ENCODE measurements around the gene SLIT1. TPM values are rescaled to one million over a fixed set of nuclear protein-coding genes. Genes with fewer than 3 reads are reported as not detected.

The SLIT1 gene
- total RNA-seq, 1 experiment from 2014 or later, result 0.41 TPM

DNA sequence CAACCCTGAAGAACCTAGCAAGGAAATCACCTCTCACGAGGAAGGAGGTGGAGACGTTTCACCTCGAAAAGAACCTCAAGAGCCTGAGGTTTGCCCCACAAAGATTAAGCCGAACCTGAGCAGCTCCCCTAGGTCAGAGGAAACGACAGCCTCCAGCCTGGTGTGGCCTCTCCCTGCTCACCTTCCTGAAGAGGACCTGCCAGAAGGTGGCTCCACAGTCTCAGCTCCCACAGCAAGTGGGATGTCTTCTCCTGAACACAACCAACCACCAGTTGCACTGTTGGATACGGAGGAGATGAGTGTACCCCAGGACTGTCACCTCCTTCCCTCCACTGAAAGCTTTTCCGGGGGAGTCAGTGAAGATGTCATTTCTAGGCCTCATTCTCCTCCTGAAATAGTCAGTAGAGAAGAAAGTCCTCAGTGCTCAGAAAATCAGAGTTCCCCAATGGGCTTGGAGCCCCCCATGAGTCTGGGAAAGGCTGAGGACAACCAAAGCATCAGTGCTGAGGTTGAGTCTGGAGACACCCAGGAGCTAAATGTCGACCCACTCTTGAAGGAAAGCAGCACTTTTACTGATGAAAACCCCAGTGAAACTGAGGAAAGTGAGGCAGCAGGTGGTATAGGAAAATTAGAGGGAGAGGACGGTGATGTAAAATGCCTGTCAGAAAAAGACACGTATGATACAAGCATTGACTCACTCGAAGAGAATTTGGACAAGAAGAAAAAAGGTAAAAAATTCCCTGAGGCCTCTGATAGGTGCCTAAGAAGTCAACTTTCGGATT, 203.4 kb downstream of the SLIT1 start:
- H3K9me3 Mint-ChIP-seq (ENCODE audit: unreplicated experiment), result no peaks in the 10 kb centered on the region
- no peak overlapping the region for H3K27ac Mint-ChIP-seq (ENCODE audit: unreplicated experiment)
- H3K4me3 Mint-ChIP-seq (ENCODE audit: unreplicated experiment), result no peak overlapping the region
- no peaks in the 10 kb centered on the region for H3K4me1 Mint-ChIP-seq (ENCODE audit: low read depth, unreplicated experiment)
- TF ChIP-seq, protein P1, sequence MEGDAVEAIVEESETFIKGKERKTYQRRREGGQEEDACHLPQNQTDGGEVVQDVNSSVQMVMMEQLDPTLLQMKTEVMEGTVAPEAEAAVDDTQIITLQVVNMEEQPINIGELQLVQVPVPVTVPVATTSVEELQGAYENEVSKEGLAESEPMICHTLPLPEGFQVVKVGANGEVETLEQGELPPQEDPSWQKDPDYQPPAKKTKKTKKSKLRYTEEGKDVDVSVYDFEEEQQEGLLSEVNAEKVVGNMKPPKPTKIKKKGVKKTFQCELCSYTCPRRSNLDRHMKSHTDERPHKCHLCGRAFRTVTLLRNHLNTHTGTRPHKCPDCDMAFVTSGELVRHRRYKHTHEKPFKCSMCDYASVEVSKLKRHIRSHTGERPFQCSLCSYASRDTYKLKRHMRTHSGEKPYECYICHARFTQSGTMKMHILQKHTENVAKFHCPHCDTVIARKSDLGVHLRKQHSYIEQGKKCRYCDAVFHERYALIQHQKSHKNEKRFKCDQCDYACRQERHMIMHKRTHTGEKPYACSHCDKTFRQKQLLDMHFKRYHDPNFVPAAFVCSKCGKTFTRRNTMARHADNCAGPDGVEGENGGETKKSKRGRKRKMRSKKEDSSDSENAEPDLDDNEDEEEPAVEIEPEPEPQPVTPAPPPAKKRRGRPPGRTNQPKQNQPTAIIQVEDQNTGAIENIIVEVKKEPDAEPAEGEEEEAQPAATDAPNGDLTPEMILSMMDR (IDR thresholded peaks at IDR 0.05; ENCODE audit: insufficient read depth in 1 of 2, low read depth in 1 of 2, low read length in 1 of 2, severe bottlenecking in 1 of 2, unreplicated experiment in 1 of 2), result no peak
- peaks cover 28% of the 10 kb centered on the region for H3K36me3 Mint-ChIP-seq (ENCODE audit: insufficient read depth, unreplicated experiment)
- ChIA-PET POLR2A (no interaction called here), CTCF (no interaction called here)
- no peaks in the 10 kb centered on the region; the same call in 1 of the 2 replicates for H3K36me3 ChIP-seq (ENCODE audit: control insufficient read depth, insufficient read depth, low read length)
- intact Hi-C loops (cut with micrococcal nuclease; ENCODE audit: unreplicated experiment), result no loop called here
- BruUV-seq (replicated peaks), result no TSS peak
- H3K9me3 ChIP-seq, result no peaks in the 10 kb centered on the region
- no peaks in the 10 kb centered on the region for H3K4me1 ChIP-seq
- no peaks in the 10 kb centered on the region for H3K27me3 Mint-ChIP-seq (ENCODE audit: insufficient read depth, unreplicated experiment)
- no peaks in the 10 kb centered on the region for H3K27me3 ChIP-seq (replicated peaks; ENCODE audit: control insufficient read depth, insufficient read depth, low read length)
- no peak overlapping the region for H3K4me3 ChIP-seq (ENCODE audit: low read depth, low read length)
- DNase-seq, result no peak

DNA sequence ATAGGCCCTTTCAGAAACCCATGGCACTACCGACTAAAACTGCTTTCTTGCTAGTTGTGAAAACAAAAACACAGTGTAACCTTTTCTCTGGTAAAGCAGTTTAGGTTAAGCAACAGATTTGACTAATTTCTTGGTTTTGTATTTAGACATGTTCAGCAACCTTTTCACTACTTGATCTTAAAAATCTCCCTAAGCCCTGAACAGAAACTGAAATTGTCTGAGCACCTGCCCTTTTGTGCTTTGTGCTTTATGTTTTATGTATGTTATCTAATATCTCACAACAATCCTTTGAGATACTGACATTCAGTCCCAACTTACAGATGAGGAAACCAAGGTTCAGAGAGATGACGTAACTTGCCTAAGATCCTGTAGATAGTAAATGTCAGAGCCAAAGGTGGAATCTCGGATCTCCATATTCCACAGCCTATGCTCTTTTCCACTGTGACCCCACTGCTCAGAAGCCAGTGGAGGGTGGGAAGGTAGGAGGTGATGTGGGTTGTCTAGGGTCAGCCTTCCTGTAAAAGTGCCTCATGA, 207.1 kb downstream of the SLIT1 start:
- Histone ChIP-seq H3K36me3 (ENCODE audit: control insufficient read depth, insufficient read depth, low read length) (no peaks in the 10 kb centered on the region), H3K4me3 (ENCODE audit: low read depth, low read length) (no peak overlapping the region), H3K9me3 (no peaks in the 10 kb centered on the region), H3K27me3 (replicated peaks; ENCODE audit: control insufficient read depth, insufficient read depth, low read length) (no peaks in the 10 kb centered on the region), H3K4me1 (peaks cover 7% of the 10 kb centered on the region)
- Mint-ChIP-seq H3K36me3 (ENCODE audit: insufficient read depth, unreplicated experiment) (peaks cover 28% of the 10 kb centered on the region), H3K4me1 (ENCODE audit: low read depth, unreplicated experiment) (peaks cover 8% of the 10 kb centered on the region), H3K9me3 (ENCODE audit: unreplicated experiment) (no peaks in the 10 kb centered on the region), H3K27me3 (ENCODE audit: insufficient read depth, unreplicated experiment) (no peaks in the 10 kb centered on the region), H3K4me3 (ENCODE audit: unreplicated experiment) (no peak overlapping the region), H3K27ac (ENCODE audit: unreplicated experiment) (no peak overlapping the region)
- TF ChIP-seq, protein P1 (IDR thresholded peaks at IDR 0.05; ENCODE audit: insufficient read depth in 1 of 2, low read depth in 1 of 2, low read length in 1 of 2, severe bottlenecking in 1 of 2, unreplicated experiment in 1 of 2), result no peak
- BruUV-seq (replicated peaks), result no TSS peak
- ChIA-PET CTCF (no interaction called here), POLR2A (no interaction called here)
- intact Hi-C loops (cut with micrococcal nuclease; ENCODE audit: unreplicated experiment), result no loop called here
- DNase-seq, result no peak

DNA sequence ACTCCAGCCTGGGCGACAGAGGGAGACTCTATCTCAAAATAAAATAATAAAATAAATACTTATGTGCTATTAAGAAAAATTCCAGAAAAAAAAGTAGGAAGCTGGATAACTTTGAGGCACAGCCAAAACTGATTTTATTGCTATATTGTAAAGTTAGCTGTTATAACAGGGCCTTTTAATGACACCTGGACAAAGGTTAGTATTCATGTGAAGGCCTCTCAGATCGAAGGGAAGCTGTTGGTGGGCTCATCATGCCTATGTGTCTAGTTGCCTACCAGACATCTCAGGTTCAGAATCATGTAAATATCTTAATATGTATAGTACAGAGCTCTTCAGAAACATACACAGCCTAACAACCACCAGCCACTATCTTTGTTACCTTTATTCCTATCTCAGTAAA, 210.6 kb downstream of the SLIT1 start:
- TF ChIP-seq, protein P1 (IDR thresholded peaks at IDR 0.05; ENCODE audit: insufficient read depth in 1 of 2, low read depth in 1 of 2, low read length in 1 of 2, severe bottlenecking in 1 of 2, unreplicated experiment in 1 of 2), result no peak
- Histone ChIP-seq H3K36me3 (ENCODE audit: control insufficient read depth, insufficient read depth, low read length) (no peaks in the 10 kb centered on the region), H3K4me3 (ENCODE audit: low read depth, low read length) (no peak overlapping the region), H3K9me3 (no peaks in the 10 kb centered on the region), H3K27me3 (replicated peaks; ENCODE audit: control insufficient read depth, insufficient read depth, low read length) (no peaks in the 10 kb centered on the region), H3K4me1 (peaks cover 22% of the 10 kb centered on the region)
- no peak overlapping the region for H3K27ac Mint-ChIP-seq (ENCODE audit: unreplicated experiment)
- POLR2A ChIA-PET, result no interaction called here
- no peaks in the 10 kb centered on the region for H3K9me3 Mint-ChIP-seq (ENCODE audit: unreplicated experiment)
- H3K4me1 Mint-ChIP-seq (ENCODE audit: low read depth, unreplicated experiment), result peaks cover 21% of the 10 kb centered on the region
- H3K4me3 Mint-ChIP-seq (ENCODE audit: unreplicated experiment), result no peak overlapping the region
- intact Hi-C loops (cut with micrococcal nuclease; ENCODE audit: unreplicated experiment), result no loop called here
- DNase-seq, result no peak
- peaks cover 11% of the 10 kb centered on the region for H3K36me3 Mint-ChIP-seq (ENCODE audit: insufficient read depth, unreplicated experiment)
- no TSS peak for BruUV-seq (replicated peaks)
- CTCF ChIA-PET, result interaction anchor here (1.4 kb wide), 1 partner anchor 50 kb away, joined by 3 read pairs; no protein-coding TSS in a partner anchor
- H3K27me3 Mint-ChIP-seq (ENCODE audit: insufficient read depth, unreplicated experiment), result no peaks in the 10 kb centered on the region

All from Caco-2 (cell line).